ENCODE results near the gene MGAT1.

MGAT1 gene

GRCh38 chr5:180804129-180804618 lies 1.6 kb upstream of the MGAT1 start:
- Histone ChIP-seq H3K9ac (ENCODE audit: low read depth, low read length) (no peak overlapping the region), H3K36me3 (ENCODE audit: insufficient read depth, low read length) (no peaks in the 10 kb centered on the region), H3K4me1 (ENCODE audit: insufficient read depth, low read length) (peaks cover 16% of the 10 kb centered on the region; the same call in 1 of the 2 replicates), H3K9me3 (ENCODE audit: control insufficient read depth, insufficient read depth, low read length) (no peaks in the 10 kb centered on the region)

DNA sequence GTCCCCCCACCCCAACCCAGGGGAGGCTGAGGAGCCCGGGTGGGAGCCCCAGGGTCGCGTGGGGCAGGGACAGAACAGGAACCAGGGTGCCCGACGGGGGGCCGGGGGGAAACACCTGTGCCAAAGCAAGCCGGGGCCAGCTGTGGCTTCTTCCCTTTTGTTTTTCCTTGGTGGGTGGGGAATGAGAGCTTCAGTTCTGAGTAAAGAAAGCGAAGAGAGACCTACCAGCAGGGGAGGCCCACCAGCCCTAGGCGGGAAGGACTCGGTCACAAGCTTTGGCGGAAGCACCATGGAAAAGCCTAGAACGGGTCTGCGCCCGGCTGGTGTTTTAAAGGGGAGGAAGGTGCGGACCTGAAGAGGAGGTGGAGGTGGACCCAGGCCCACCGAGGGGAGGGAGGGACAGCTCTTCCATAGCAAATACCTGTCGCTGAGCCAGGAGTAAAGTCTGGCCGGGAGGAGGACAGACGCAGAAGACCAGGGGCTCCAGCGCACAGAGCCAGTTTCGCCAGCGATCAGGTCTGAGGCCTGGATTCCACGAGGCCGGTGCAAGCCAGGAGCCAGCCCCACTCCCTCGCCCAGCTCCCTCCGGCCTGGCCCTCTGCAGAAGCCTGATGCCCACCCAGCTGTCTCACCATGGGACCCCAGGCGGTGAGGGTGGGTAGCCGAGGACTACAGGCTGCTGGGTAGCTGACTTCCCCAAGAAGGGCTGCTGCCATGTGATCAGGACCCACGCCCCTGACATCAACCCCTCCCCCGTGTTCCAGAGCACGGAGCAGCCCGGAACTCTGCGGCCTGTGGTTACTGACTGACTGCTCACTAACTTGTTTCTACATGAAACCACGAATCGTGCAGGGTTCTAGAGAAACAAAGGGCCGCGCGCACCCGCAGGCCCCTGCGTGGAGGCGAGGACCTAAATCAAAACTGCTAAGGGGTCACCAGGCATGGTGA lies 849 bp upstream of the MGAT1 start:
- Histone ChIP-seq H3K36me3 (ENCODE audit: insufficient read depth, low read length) (no peaks in the 10 kb centered on the region), H3K9me3 (ENCODE audit: control insufficient read depth, insufficient read depth, low read length) (no peaks in the 10 kb centered on the region), H3K9ac (ENCODE audit: low read depth, low read length) (peak overlapping the region; percentile 74), H3K4me1 (ENCODE audit: insufficient read depth, low read length) (peaks cover 15% of the 10 kb centered on the region; the same call in 1 of the 2 replicates)

DNA sequence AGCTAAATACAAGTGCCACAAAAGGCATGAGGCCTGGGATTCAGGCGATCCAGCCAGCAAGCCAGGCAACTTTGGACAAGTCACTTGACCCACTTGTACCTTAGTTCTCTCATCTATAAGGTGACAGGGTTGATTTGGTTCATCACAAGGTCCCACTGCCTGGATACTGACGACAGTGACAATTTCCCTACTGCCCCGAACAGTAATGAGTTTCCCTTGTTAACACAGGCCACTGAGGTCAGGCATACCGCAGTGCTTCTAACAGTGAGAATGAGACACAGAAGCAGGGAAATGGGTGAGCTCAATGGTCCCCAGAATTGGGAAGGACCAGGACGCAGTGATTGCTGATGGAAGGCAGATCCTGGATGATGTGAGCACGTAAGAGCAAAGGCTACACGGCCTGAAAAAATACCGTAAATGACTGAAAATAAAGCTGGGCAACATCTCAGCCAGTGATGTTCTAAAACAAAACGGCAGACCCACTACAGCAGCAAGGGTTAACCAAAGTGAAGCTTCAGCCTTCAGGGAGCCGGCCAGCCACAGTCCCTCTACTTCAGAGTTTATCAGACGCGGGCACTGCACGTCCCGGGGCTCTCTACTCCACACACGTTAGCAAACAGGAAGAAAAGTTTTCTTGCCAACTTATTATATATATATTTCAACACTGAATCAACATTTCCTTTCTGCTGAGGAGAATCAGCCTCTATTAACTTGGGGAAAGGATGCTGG lies 846 bp downstream of the MGAT1 start:
- Histone ChIP-seq H3K36me3 (ENCODE audit: insufficient read depth, low read length) (no peaks in the 10 kb centered on the region), H3K9me3 (ENCODE audit: control insufficient read depth, insufficient read depth, low read length) (no peaks in the 10 kb centered on the region), H3K9ac (ENCODE audit: low read depth, low read length) (peak overlapping the region; percentile 95; the same call in 1 of the 2 replicates), H3K4me1 (ENCODE audit: insufficient read depth, low read length) (peaks cover 4% of the 10 kb centered on the region; the same call in 1 of the 2 replicates)

DNA sequence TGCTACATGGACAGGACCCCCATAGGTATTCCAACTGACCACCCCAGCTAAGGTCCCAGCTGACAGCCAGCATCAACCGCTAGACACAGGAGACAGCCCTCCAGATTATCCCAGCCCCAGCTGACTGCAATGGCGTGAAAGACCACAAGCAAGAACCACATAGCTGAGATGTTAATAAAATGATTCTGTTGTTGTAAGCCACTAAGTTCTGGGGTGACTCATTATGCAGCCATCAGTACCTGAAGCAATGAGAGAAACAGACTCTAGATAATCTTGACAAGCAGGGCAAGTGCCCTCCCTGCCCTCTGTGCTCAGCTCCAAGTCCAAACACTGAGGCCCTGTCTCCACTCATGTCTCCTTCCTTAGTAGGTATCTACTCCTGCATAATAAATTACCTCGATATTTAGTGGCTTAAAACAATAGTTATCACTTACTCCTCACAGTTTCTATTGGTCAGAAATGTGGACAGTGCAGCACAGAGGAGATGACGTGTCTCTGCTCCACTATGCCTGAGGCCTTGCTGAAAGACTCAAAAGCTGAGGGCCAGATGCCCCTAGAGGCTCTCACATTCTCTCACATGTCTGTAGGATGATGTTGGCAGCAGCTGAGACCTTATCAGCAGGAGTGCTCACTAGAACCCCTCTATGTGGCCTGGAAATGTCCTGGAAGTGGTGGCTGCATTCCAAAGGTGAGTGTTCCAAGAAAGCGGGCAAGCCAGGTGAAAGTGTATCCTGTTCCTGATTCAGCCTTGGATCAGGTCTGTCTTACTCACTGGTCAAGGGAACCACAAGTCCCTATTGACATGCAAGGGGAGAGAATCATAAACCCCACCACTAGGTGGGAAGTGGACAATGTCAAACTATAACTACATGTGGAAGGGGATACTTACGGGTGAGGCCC lies 2.5 kb downstream of the MGAT1 start:
- Histone ChIP-seq H3K36me3 (ENCODE audit: insufficient read depth, low read length) (no peaks in the 10 kb centered on the region), H3K4me1 (ENCODE audit: insufficient read depth, low read length) (peaks cover 10% of the 10 kb centered on the region), H3K9ac (ENCODE audit: low read depth, low read length) (no peak overlapping the region), H3K9me3 (ENCODE audit: control insufficient read depth, insufficient read depth, low read length) (no peaks in the 10 kb centered on the region)

- peaks cover 10% of the 10 kb centered on the region for H3K4me1 ChIP-seq (ENCODE audit: insufficient read depth, low read length)
Observed at GRCh38 chr5:180799194-180799593, 3.4 kb downstream of the MGAT1 start.

GRCh38 chr5:180798193-180798592 lies 4.4 kb downstream of the MGAT1 start:
- Histone ChIP-seq H3K4me1 (ENCODE audit: insufficient read depth, low read length) (peaks cover 10% of the 10 kb centered on the region), H3K9ac (ENCODE audit: low read depth, low read length) (no peak overlapping the region), H3K9me3 (ENCODE audit: control insufficient read depth, insufficient read depth, low read length) (no peaks in the 10 kb centered on the region), H3K36me3 (ENCODE audit: insufficient read depth, low read length) (no peaks in the 10 kb centered on the region)

More at GRCh38 chr5:180799194-180799593, 3.4 kb downstream of the MGAT1 start:
- H3K9ac ChIP-seq (ENCODE audit: low read depth, low read length), result no peak overlapping the region
- no peaks in the 10 kb centered on the region for H3K9me3 ChIP-seq (ENCODE audit: control insufficient read depth, insufficient read depth, low read length)
- H3K36me3 ChIP-seq (ENCODE audit: insufficient read depth, low read length), result no peaks in the 10 kb centered on the region

- no peak overlapping the region for H3K9ac ChIP-seq (ENCODE audit: low read depth, low read length)
- H3K4me1 ChIP-seq (ENCODE audit: insufficient read depth, low read length), result peaks cover 10% of the 10 kb centered on the region
- H3K36me3 ChIP-seq (ENCODE audit: insufficient read depth, low read length), result no peaks in the 10 kb centered on the region; the same call in 1 of the 2 replicates
Observed at GRCh38 chr5:180797256-180798192, 5.1 kb downstream of the MGAT1 start.

GRCh38 chr5:180795771-180796313 lies 6.8 kb downstream of the MGAT1 start:
- no peaks in the 10 kb centered on the region; the same call in none of the 2 replicates for H3K36me3 ChIP-seq (ENCODE audit: insufficient read depth, low read length)
- H3K9ac ChIP-seq (ENCODE audit: low read depth, low read length), result no peak overlapping the region
- no peaks in the 10 kb centered on the region for H3K9me3 ChIP-seq (ENCODE audit: control insufficient read depth, insufficient read depth, low read length)
- peaks cover 10% of the 10 kb centered on the region for H3K4me1 ChIP-seq (ENCODE audit: insufficient read depth, low read length)

More at GRCh38 chr5:180797256-180798192, 5.1 kb downstream of the MGAT1 start:
- H3K9me3 ChIP-seq (ENCODE audit: control insufficient read depth, insufficient read depth, low read length), result no peaks in the 10 kb centered on the region

DNA sequence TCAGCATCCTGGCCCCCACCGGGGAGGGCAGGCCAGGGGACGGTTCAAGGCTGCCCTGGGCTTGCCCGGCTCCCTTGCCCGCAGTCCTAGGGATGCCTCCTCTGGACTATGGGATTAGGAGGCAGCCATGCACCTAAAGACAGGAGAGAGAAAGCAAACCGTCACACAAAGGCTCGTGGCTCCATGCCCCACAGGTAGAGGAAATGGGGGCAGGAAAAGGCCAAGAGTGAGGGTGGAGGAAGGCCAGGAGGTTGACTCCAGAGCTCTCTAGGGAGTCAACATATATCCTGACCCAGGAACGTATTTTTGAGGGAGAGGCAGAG lies 9.7 kb downstream of the MGAT1 start:
- peaks cover 5% of the 10 kb centered on the region; the same call in 1 of the 2 replicates for H3K4me1 ChIP-seq (ENCODE audit: insufficient read depth, low read length)
- no peak overlapping the region for H3K9ac ChIP-seq (ENCODE audit: low read depth, low read length)
- no peaks in the 10 kb centered on the region; the same call in none of the 2 replicates for H3K36me3 ChIP-seq (ENCODE audit: insufficient read depth, low read length)
- no peaks in the 10 kb centered on the region for H3K9me3 ChIP-seq (ENCODE audit: control insufficient read depth, insufficient read depth, low read length)

GRCh38 chr5:180792287-180792964 lies 10.2 kb downstream of the MGAT1 start:
- peaks cover 5% of the 10 kb centered on the region; the same call in 1 of the 2 replicates for H3K4me1 ChIP-seq (ENCODE audit: insufficient read depth, low read length)
- no peak overlapping the region for H3K9ac ChIP-seq (ENCODE audit: low read depth, low read length)
- H3K36me3 ChIP-seq (ENCODE audit: insufficient read depth, low read length), result no peaks in the 10 kb centered on the region; the same call in none of the 2 replicates
- H3K9me3 ChIP-seq (ENCODE audit: control insufficient read depth, insufficient read depth, low read length), result no peaks in the 10 kb centered on the region

DNA sequence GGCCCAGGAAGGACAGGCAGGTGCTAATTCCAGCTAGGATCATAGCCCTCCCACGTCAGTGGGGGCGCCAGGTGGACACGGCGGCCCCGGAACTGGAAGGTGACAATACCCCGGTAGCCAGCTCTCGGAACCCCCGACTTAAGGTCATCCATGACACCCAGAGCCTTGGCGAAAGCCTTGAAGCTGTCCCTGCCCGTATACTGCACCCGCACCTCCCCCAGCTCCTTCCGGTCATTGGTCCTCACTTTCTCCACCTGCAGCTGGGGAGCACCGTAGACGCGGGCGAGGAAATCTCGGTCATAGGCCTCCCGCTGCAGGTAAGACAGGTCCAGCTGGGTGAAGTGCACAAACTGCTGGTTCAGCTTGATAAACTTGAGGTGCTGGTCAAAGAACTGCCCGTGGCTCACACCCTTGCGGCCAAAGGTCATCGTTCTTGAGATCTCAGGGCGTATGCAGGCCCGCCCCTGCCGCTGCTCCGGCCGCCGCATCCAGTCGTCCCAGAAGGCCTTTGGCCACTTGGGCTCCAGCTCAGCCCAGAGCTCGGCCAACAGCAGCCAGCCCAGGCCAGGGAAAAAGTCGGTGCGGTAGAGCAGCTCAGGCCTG lies 10.9 kb downstream of the MGAT1 start:
- H3K36me3 ChIP-seq (ENCODE audit: insufficient read depth, low read length), result no peaks in the 10 kb centered on the region; the same call in none of the 2 replicates
- H3K9ac ChIP-seq (ENCODE audit: low read depth, low read length), result no peak overlapping the region
- H3K9me3 ChIP-seq (ENCODE audit: control insufficient read depth, insufficient read depth, low read length), result no peaks in the 10 kb centered on the region
- H3K4me1 ChIP-seq (ENCODE audit: insufficient read depth, low read length), result peaks cover 8% of the 10 kb centered on the region

DNA sequence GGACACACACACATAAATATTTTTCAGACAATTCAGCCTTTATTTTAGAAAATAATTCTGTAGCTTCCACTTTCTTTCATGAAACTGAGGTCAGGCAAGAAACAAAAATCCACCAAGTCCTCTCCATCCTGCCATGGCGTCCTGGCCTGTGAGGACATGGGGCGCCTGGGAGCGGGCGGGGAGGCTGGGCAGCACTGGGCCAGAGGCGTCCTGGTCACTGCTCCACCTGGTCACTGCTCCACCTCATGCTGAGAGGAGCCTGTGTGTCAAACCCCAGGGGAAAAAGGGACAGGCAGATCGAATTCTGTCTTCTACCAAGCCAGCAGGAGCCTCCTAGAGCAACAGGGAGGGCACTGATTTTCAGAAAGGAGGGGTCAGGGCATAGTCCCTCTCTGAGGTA lies 12.1 kb downstream of the MGAT1 start:
- no peaks in the 10 kb centered on the region; the same call in none of the 2 replicates for H3K36me3 ChIP-seq (ENCODE audit: insufficient read depth, low read length)
- H3K9ac ChIP-seq (ENCODE audit: low read depth, low read length), result no peak overlapping the region
- peaks cover 15% of the 10 kb centered on the region for H3K4me1 ChIP-seq (ENCODE audit: insufficient read depth, low read length)
- no peaks in the 10 kb centered on the region for H3K9me3 ChIP-seq (ENCODE audit: control insufficient read depth, insufficient read depth, low read length)

Data from ES-I3 (cell line).